Kidney (tissue), 14 donors: ENCODE measurements around the gene NDUFAF8. TPM values are rescaled to one million over a fixed set of nuclear protein-coding genes. Genes with fewer than 3 reads are reported as not detected.

ENCODE experiments used
- DNase-seq, 5 donors: peaks; one replicate each; pipeline ENCODE4 v3.0.0-alpha.2; 2013 to 2020
- FAIRE-seq: peaks from 2 replicates; lab custom pipeline; 2012; peaks lifted over from hg19 to GRCh38; lab: Jason Lieb, UNC
- H3K27ac ChIP-seq, 2 donors: one replicate each; pipeline ENCODE4 v1.7.0; 2013; ENCODE audit warnings: low read depth in 2 of 2, low read length in 2 of 2, inconsistent platforms in 1 of 2
- H3K27me3 ChIP-seq: one replicate; pipeline ENCODE4 v1.7.1; 2013; ENCODE audit warnings: low read length, inconsistent platforms; ENCODE audit not compliant: control insufficient read depth, insufficient read depth
- H3K36me3 ChIP-seq, 3 donors: one replicate each; pipeline versions ENCODE4 v1.7.0 to v1.7.1; 2013; ENCODE audit warnings: low read length in 3 of 3, control low read depth in 1 of 3, inconsistent platforms in 1 of 3; ENCODE audit not compliant: insufficient read depth in 3 of 3, control insufficient read depth in 2 of 3
- H3K4me1 ChIP-seq, 3 donors: one replicate each; pipeline versions ENCODE4 v1.7.0 to v1.7.1; 2013; ENCODE audit warnings: low read length in 3 of 3, inconsistent platforms in 1 of 3, low read depth in 1 of 3; ENCODE audit not compliant: control insufficient read depth in 2 of 3, insufficient read depth in 2 of 3
- H3K4me3 ChIP-seq, 3 donors: one replicate each; pipeline versions ENCODE4 v1.7.0 to v1.8.1; 2013; ENCODE audit warnings: low read length in 3 of 3, control low read depth in 1 of 3, inconsistent platforms in 1 of 3
- H3K9ac ChIP-seq, 3 donors: one replicate each; pipeline versions ENCODE4 v1.7.0 to v1.7.1; 2013; ENCODE audit warnings: low read length in 3 of 3, control low read depth in 1 of 3, inconsistent platforms in 1 of 3
- H3K9me3 ChIP-seq, 3 donors: one replicate each; pipeline versions ENCODE4 v1.7.0 to v1.7.1; 2013; ENCODE audit warnings: low read length in 3 of 3, control low read depth in 1 of 3, inconsistent platforms in 1 of 3; ENCODE audit not compliant: control insufficient read depth in 2 of 3, insufficient read depth in 1 of 3
- CTCF ChIP-seq: IDR thresholded peaks from 3 replicates; pipeline ENCODE4 v1.5.1; 2012; ENCODE audit warnings: mild to moderate bottlenecking, moderate library complexity, borderline replicate concordance; ENCODE audit not compliant: insufficient read depth; ENCODE audit errors: extremely low read depth
- intact Hi-C: fragments of 100-400 bp; cut with DNase I; formaldehyde crosslinking; loops from one replicate; pipeline ENCODE4 v1.11.1; 2022
- polyA plus RNA-seq: library from polyadenylated mRNA; stranded (reverse); fragments of 350-450 nt; fragmentation: Illumina TruSeq; extraction: RNeasy Lipid Tissue Mini Kit (QIAGEN cat#74804); gene quantifications from one replicate; pipeline ENCODE4 v1.2.3, GENCODE V29; 2014; ENCODE audit warnings: low read depth, low replicate concordance; ENCODE audit not compliant: insufficient read depth
- total RNA-seq: library from RNA; stranded (reverse); fragmentation: NEBNext Ultra II Directional; extraction: Animal tissue kit (Norgen Biotek cat#: 25700); gene quantifications from one replicate; pipeline ENCODE4 v1.2.1, GENCODE V29; 2021
- donor health status: control.
- donor health status: control.
- donor health status: control.
- donor health status: control.
- donor health status: control.
- donor health status: DM: yes; HTN: yes; CAD: no.
- donor health status: Normal renal cell carcinoma (clear cell type).

The NDUFAF8 gene
- total and polyA plus RNA-seq, 2 donors from 2014 or later: 38.6 to 134 TPM

DNA sequence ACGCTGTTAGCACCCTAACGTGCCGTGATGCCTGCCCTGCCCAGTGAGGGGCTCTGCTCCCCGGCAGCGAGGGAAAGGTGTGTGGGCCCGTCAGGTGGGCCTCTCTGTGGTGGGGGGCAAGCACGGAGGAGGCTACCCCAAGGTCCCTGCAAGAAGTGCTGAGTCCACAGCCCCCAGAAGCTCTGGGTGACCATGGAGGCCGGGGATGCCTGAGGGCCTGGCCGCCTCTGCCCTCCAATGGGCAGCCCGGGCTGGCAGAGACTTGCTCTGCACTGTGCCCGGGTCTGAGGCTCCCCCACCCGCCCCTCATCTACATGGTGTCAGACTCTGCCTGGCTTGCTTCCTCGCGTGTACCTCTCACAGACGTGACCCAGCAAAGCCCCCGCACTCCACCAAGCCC is 43.8 kb downstream of the NDUFAF8 start:
- Histone ChIP-seq H3K9ac (no peak overlapping the region), H3K27me3 (no peaks in the 10 kb centered on the region), H3K27ac (no peak overlapping the region), H3K4me1 (peaks cover 0 to 9% (median 0%) of the 10 kb centered on the region in 3 donors), H3K36me3 (peaks cover 0 to 23% (median 4%) of the 10 kb centered on the region in 3 donors), H3K9me3 (no peaks in the 10 kb centered on the region), H3K4me3 (no peak overlapping the region)
- FAIRE-seq (no peak), DNase-seq (no peak)
- intact Hi-C loops: no loop called here
- no peak for TF ChIP-seq CTCF

- H3K9me3 ChIP-seq: no peaks in the 10 kb centered on the region
- no peak for FAIRE-seq
- H3K9ac ChIP-seq: peak overlapping the region in 1 of 3 donors; percentile 21
- peak in 4 of 5 donors; percentile 39 to 94 (median 64) for DNase-seq
- H3K27me3 ChIP-seq: no peaks in the 10 kb centered on the region
- intact Hi-C loops: no loop called here
- H3K27ac ChIP-seq: peak overlapping the region; percentile 43 to 57
- H3K4me1 ChIP-seq: peaks cover 0 to 9% (median 0%) of the 10 kb centered on the region in 3 donors
- H3K4me3 ChIP-seq: peak overlapping the region in 1 of 3 donors; percentile 6
- TF ChIP-seq CTCF: no peak
- H3K36me3 ChIP-seq: peaks cover 0 to 14% (median 8%) of the 10 kb centered on the region in 3 donors
These were observed 46.2 kb downstream of the NDUFAF8 start for GRCh38 chr17:81285179-81285878.

- H3K9me3 ChIP-seq: no peaks in the 10 kb centered on the region
- intact Hi-C loops: no loop called here
- DNase-seq (no peak), FAIRE-seq (no peak)
- H3K27ac ChIP-seq: peak overlapping the region; percentile 43 to 57
- TF ChIP-seq CTCF: no peak
- peaks cover 0 to 9% (median 0%) of the 10 kb centered on the region in 3 donors for H3K4me1 ChIP-seq
- no peak overlapping the region for H3K4me3 ChIP-seq
- H3K36me3 ChIP-seq: peaks cover 0 to 14% (median 7%) of the 10 kb centered on the region in 3 donors
- H3K9ac ChIP-seq: no peak overlapping the region
- no peaks in the 10 kb centered on the region for H3K27me3 ChIP-seq
These were observed 46.8 kb downstream of the NDUFAF8 start for GRCh38 chr17:81285894-81286293.
